PC-9 (cell line): ENCODE results near the gene DPYSL4. TPM values are rescaled to one million over a fixed set of nuclear protein-coding genes. Genes with fewer than 3 reads are reported as not detected.

Experiments used
- BruUV-seq: library from RNA; stranded (reverse); fragments of 400-500 nt; replicated peaks from 2 replicates; lab custom pipeline; 2021; lab: Mats Ljungman, UMichigan
- CTCF ChIA-PET: fragments of 300-600 bp; sonication (Branson Sonifier 250); formaldehyde crosslinking; loops from one replicate; lab custom pipeline; 2022; ENCODE audit warnings: antibody characterized with exemption; lab: Charles Lee
- POLR2A ChIA-PET: fragments of 300-600 bp; sonication (Branson Sonifier 250); formaldehyde crosslinking; loops from one replicate; lab custom pipeline; 2022; ENCODE audit warnings: antibody characterized with exemption; ENCODE audit not compliant: unreplicated experiment; lab: Charles Lee
- DNase-seq, 2 experiments: peaks; one replicate each; pipeline versions ENCODE4 v3.0.0 to v3.0.0-alpha.2; 2015 to 2022; ENCODE audit warnings: mixed read lengths in 1 of 2
- H2AFZ ChIP-seq: fragments of 200-600 bp; sonication (generic); 2 replicates; pipeline ENCODE4 v1.8.1; 2017; ENCODE audit warnings: antibody characterized with exemption
- H3F3A ChIP-seq: fragments of 200-600 bp; sonication (generic); 2 replicates; pipeline ENCODE4 v1.8.1; 2017; ENCODE audit warnings: antibody characterized with exemption, mild to moderate bottlenecking, low read depth; ENCODE audit not compliant: insufficient read depth
- H3K27ac ChIP-seq: fragments of 200-600 bp; sonication (generic); 2 replicates; pipeline ENCODE4 v1.6.1; 2016; ENCODE audit warnings: mixed run types
- H3K27me3 ChIP-seq: fragments of 200-600 bp; sonication (generic); 2 replicates; pipeline ENCODE4 v1.6.1; 2016; ENCODE audit warnings: low read depth, mixed run types; ENCODE audit not compliant: insufficient read depth
- H3K36me3 ChIP-seq: fragments of 200-600 bp; sonication (generic); 2 replicates; pipeline ENCODE4 v1.6.1; 2016; ENCODE audit warnings: low read depth, mixed run types
- H3K4me1 ChIP-seq: fragments of 200-600 bp; sonication (generic); replicated peaks from 2 replicates; pipeline ENCODE4 v1.6.1; 2016; ENCODE audit warnings: mixed run types; ENCODE audit not compliant: insufficient read depth
- H3K4me2 ChIP-seq: fragments of 200-600 bp; sonication (generic); 2 replicates; pipeline ENCODE4 v1.6.1; 2017; ENCODE audit warnings: mixed run types
- H3K4me3 ChIP-seq: fragments of 200-600 bp; sonication (generic); 2 replicates; pipeline ENCODE4 v1.6.1; 2016; ENCODE audit warnings: mixed run types
- H3K79me2 ChIP-seq: fragments of 200-600 bp; sonication (generic); 2 replicates; pipeline ENCODE4 v1.6.1; 2017; ENCODE audit warnings: low read depth, mixed run types
- H3K9me2 ChIP-seq: fragments of 200-600 bp; sonication (generic); 2 replicates; pipeline ENCODE4 v1.8.1; 2017; ENCODE audit warnings: mild to moderate bottlenecking; ENCODE audit not compliant: insufficient read depth
- H3K9me3 ChIP-seq: fragments of 200-600 bp; sonication (generic); 2 replicates; pipeline ENCODE4 v1.8.1; 2016; ENCODE audit warnings: low read depth; ENCODE audit not compliant: insufficient read depth
- H4K20me1 ChIP-seq: fragments of 200-600 bp; sonication (generic); 2 replicates; pipeline ENCODE4 v1.8.1; 2017; ENCODE audit not compliant: insufficient read depth
- CTCF ChIP-seq: fragments of 200-600 bp; sonication (generic); conservative IDR thresholded peaks from 2 replicates; pipeline ENCODE4 v1.6.1; 2017; ENCODE audit warnings: mixed run types, antibody characterized with exemption, mild to moderate bottlenecking, moderate library complexity
- EZH2 ChIP-seq: fragments of 200-600 bp; sonication (generic); IDR thresholded peaks from 2 replicates; pipeline ENCODE4 v1.8.0; 2017; ENCODE audit warnings: antibody characterized with exemption, low read depth
- intact Hi-C: fragments of 100-400 bp; cut with micrococcal nuclease; formaldehyde crosslinking; loops from one replicate; pipeline ENCODE4 v1.10.0; 2022; ENCODE audit not compliant: unreplicated experiment
- total RNA-seq: library from RNA; stranded (reverse); gene quantifications from 2 replicates; pipeline ENCODE4 v1.2.3, GENCODE V29; 2021

DPYSL4 gene
- total RNA-seq, 1 experiment from 2014 or later: 4.8 TPM

- CTCF ChIA-PET: no interaction called here
- Histone ChIP-seq H3K4me3 (no peak overlapping the region), H3K9me3 (no peaks in the 10 kb centered on the region), H2AFZ (no peak overlapping the region), H3K79me2 (no peaks in the 10 kb centered on the region), H3F3A (no peaks in the 10 kb centered on the region), H3K4me1 (no peaks in the 10 kb centered on the region), H3K36me3 (no peaks in the 10 kb centered on the region), H3K4me2 (no peak overlapping the region), H3K27ac (no peak overlapping the region), H3K27me3 (no peaks in the 10 kb centered on the region), H3K9me2 (no peaks in the 10 kb centered on the region), H4K20me1 (no peaks in the 10 kb centered on the region)
- DNase-seq: no peak
- intact Hi-C loops: no loop called here
- BruUV-seq: no TSS peak
- TF ChIP-seq EZH2: no peak
- no peak for TF ChIP-seq CTCF
- POLR2A ChIA-PET: no interaction called here
These were observed 21.2 kb upstream of the DPYSL4 start for GRCh38 chr10:132165416-132165980.

GRCh38 chr10:132166216-132166950 lies 20.4 kb upstream of the DPYSL4 start:
- CTCF ChIA-PET: no interaction called here
- POLR2A ChIA-PET: no interaction called here

GRCh38 chr10:132167041-132167674 lies 19.6 kb upstream of the DPYSL4 start:
- H3K4me1 ChIP-seq: no peaks in the 10 kb centered on the region
- H2AFZ ChIP-seq: no peak overlapping the region
- no peak overlapping the region for H3K4me2 ChIP-seq
- no peaks in the 10 kb centered on the region for H3K27me3 ChIP-seq
- intact Hi-C loops: no loop called here
- H3K27ac ChIP-seq: no peak overlapping the region
- BruUV-seq: no TSS peak
- H3K9me2 ChIP-seq: no peaks in the 10 kb centered on the region
- H3K4me3 ChIP-seq: no peak overlapping the region
- POLR2A ChIA-PET: no interaction called here
- H3K36me3 ChIP-seq: no peaks in the 10 kb centered on the region
- TF ChIP-seq CTCF (no peak), EZH2 (no peak)
- H4K20me1 ChIP-seq: no peaks in the 10 kb centered on the region
- CTCF ChIA-PET: no interaction called here
- H3F3A ChIP-seq: no peaks in the 10 kb centered on the region
- H3K9me3 ChIP-seq: no peaks in the 10 kb centered on the region
- H3K79me2 ChIP-seq: no peaks in the 10 kb centered on the region
- DNase-seq: no peak

More at GRCh38 chr10:132166216-132166950, 20.4 kb upstream of the DPYSL4 start:
- no peak overlapping the region for H3K4me3 ChIP-seq
- no peak overlapping the region for H3K27ac ChIP-seq
- H3F3A ChIP-seq: no peaks in the 10 kb centered on the region
- TF ChIP-seq EZH2 (no peak), CTCF (no peak)
- no peaks in the 10 kb centered on the region for H3K36me3 ChIP-seq
- H3K9me2 ChIP-seq: no peaks in the 10 kb centered on the region
- H3K4me2 ChIP-seq: no peak overlapping the region
- DNase-seq: no peak
- H2AFZ ChIP-seq: no peak overlapping the region
- H3K79me2 ChIP-seq: no peaks in the 10 kb centered on the region
- H3K4me1 ChIP-seq: no peaks in the 10 kb centered on the region
- BruUV-seq: no TSS peak
- no peaks in the 10 kb centered on the region for H3K27me3 ChIP-seq
- H4K20me1 ChIP-seq: no peaks in the 10 kb centered on the region
- H3K9me3 ChIP-seq: no peaks in the 10 kb centered on the region
- intact Hi-C loops: no loop called here
